ENCODE data around the gene SF1. TPM values are rescaled to one million over a fixed set of nuclear protein-coding genes. Genes with fewer than 3 reads are reported as not detected.

SF1 gene
- total and polyA plus RNA-seq, 8 donors = 99.8 to 181 (median 137) TPM

GRCh38 chr11:64741375-64742086 is 36.8 kb downstream of the SF1 start:
- intact Hi-C loops (cut with DNase I) = no loop called here
- DNase-seq = peak in 1 of 6 donors; percentile 43
- WGBS, 2 donors = 44 to 47% methylated on average over 24 of the region's 24 CpGs
- FAIRE-seq = no peak
- Histone ChIP-seq H3K9me3 (no peaks in the 10 kb centered on the region), H3K4me1 (peaks cover 9 to 30% (median 26%) of the 10 kb centered on the region in 3 donors), H3K27me3 (peaks cover 0 to 16% (median 3%) of the 10 kb centered on the region in 4 donors), H3K27ac (no peak overlapping the region), H3K36me3 (no peaks in the 10 kb centered on the region), H3K4me3 (peak overlapping the region in 2 of 4 donors; percentile 32 to 61)
- no peak for TF ChIP-seq CTCF (IDR thresholded peaks at IDR 0.05)
- no peak for ATAC-seq

- Histone ChIP-seq H3K36me3 (no peaks in the 10 kb centered on the region), H3K4me3 (no peak overlapping the region), H3K27me3 (peaks cover 0 to 16% (median 3%) of the 10 kb centered on the region in 4 donors), H3K9me3 (no peaks in the 10 kb centered on the region), H3K27ac (no peak overlapping the region), H3K4me1 (peaks cover 9 to 21% (median 17%) of the 10 kb centered on the region in 3 donors)
- TF ChIP-seq CTCF (IDR thresholded peaks at IDR 0.05) = no peak
- no peak for ATAC-seq
- no peak for FAIRE-seq
- 74 to 77% methylated on average over 12 of the region's 12 CpGs for WGBS, 2 donors
- intact Hi-C loops (cut with DNase I) = no loop called here
- peak in 1 of 6 donors; percentile 24 for DNase-seq
Observed at GRCh38 chr11:64739871-64740270, 38.5 kb downstream of the SF1 start.

- no peaks in the 10 kb centered on the region for H3K4me1 ChIP-seq
- intact Hi-C loops (cut with DNase I) = no loop called here
- WGBS, 2 donors = 86 to 92% methylated on average over 15 of the region's 15 CpGs
- no peaks in the 10 kb centered on the region for H3K36me3 ChIP-seq
- no peak overlapping the region for H3K4me3 ChIP-seq
- H3K27ac ChIP-seq = no peak overlapping the region
- H3K27me3 ChIP-seq = peaks cover 0 to 2% (median under 1%) of the 10 kb centered on the region in 4 donors
- TF ChIP-seq CTCF (IDR thresholded peaks at IDR 0.05) = no peak
- ATAC-seq = no peak
- peak in 1 of 6 donors; percentile 27 for DNase-seq
- FAIRE-seq = no peak
- no peaks in the 10 kb centered on the region for H3K9me3 ChIP-seq
Observed at GRCh38 chr11:64736654-64737053, 41.7 kb downstream of the SF1 start.

- H3K36me3 ChIP-seq = no peaks in the 10 kb centered on the region
- no peak overlapping the region for H3K4me3 ChIP-seq
- no peaks in the 10 kb centered on the region for H3K9me3 ChIP-seq
- H3K27ac ChIP-seq = no peak overlapping the region
- WGBS, 2 donors = 79% methylated on average over 9 of the region's 9 CpGs
- FAIRE-seq (no peak), DNase-seq (peak in 1 of 6 donors; percentile 9), ATAC-seq (no peak)
- no peaks in the 10 kb centered on the region for H3K4me1 ChIP-seq
- H3K27me3 ChIP-seq = no peaks in the 10 kb centered on the region
- intact Hi-C loops (cut with DNase I) = no loop called here
- TF ChIP-seq CTCF (IDR thresholded peaks at IDR 0.05) = no peak
Observed at GRCh38 chr11:64735725-64736259, 42.5 kb downstream of the SF1 start.
